HG03175 (cell line): ENCODE results near the gene NOC2L.
A peak's percentile ranks its signal among the peaks of the same experiment; 100 is the strongest.

Source experiments
- ATAC-seq: cut with Tn5 transposase; IDR thresholded peaks from one replicate; pipeline ENCODE4 v1.9.1; 2021; ENCODE audit warnings: mild to moderate bottlenecking, moderate library complexity; ENCODE audit not compliant: unreplicated experiment

NOC2L gene

DNA sequence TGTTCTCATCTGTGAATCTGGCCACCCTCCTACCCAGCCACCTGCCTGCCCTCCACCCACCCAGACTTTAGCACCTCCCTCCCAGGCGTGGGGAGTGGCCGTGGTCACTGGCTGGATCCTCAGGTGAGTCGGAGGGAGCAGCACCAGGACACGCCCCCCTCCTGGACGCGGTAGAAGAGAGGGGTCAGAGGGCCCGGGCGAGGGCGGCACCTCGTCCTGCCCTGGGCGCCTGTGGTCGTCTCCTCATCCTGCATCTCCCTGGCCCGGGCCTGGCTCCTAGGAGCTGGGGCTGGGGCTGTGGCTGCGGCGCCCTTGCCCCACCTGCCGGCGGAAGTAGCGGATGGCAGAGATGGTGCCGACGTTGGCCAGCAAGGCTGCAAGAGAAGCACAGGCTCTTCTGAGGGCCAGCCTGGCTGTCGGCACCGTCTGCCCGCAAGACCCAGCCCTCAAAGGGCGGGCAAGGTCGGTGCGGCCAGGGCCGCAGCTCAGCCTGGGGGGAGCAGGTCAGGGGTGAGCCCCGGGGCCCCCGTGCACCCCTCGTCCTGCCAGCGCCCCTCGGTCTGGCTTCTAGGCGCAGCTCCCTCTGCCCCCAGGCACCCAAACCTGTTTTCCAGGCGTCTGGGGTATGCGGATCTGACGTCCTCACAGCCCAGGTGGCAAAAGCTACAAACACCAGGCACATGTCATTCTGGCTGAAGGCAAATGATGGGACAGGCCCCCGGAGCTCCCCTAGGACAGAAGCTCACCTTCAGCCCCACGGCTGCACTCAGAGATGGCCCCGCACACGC is 17.0 kb upstream of the NOC2L start:
- peak; percentile 59 for ATAC-seq

DNA sequence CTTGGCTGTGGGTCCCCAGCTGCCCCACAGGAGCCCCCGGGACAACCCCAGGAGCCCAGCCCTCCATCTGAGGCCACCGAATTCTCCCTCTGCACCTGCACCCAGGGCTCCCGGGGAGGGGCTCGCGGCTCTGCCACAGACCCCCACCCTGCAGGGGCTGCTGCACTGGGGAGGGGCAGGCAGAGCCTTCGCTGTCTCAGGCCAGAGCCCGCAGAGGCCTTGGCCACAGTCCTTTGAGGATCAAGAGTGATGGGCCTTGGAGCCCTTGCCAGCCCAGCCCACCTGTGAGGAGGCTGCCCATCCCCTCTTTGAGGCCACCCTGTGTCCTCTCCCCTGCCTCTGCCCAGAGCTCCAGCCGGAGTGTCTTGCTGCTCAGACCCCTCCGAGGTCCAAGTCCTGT is 16.3 kb upstream of the NOC2L start:
- ATAC-seq = no peak

DNA sequence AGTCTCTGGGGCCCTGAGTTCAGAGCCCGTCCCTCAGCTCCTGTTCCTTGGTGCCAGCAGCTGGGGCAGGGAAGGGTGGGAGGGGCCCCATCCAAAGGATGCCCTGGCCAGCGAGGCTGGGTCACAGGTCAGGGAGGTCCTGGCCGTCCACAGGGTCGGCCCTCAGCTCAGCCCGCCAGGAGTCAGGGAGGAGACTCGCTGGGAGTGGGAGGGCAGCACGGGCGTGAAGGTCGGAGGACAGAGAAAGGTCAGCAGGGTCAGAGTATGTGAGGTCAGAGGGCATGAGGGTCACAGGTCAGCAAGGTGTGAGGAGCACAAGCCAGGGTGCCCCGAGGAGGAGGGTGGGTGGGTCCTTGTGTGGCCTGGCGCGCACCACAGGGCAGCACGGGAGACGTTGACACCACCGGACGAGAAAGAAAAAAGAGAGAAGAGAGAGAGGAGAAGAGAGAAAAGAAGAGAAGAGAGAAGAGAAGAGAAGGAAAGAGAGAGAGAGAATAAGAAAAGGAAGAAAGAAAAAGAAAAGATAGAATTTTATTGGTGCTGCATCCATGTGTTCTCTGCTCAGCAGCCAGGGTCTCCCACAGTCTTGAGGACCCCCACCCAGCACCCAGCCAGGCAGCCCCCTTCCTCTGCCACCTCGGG is 15.8 kb upstream of the NOC2L start:
- ATAC-seq = no peak

- ATAC-seq = no peak
Measured at GRCh38 chr1:974293-974640, 15.2 kb upstream of the NOC2L start.

DNA sequence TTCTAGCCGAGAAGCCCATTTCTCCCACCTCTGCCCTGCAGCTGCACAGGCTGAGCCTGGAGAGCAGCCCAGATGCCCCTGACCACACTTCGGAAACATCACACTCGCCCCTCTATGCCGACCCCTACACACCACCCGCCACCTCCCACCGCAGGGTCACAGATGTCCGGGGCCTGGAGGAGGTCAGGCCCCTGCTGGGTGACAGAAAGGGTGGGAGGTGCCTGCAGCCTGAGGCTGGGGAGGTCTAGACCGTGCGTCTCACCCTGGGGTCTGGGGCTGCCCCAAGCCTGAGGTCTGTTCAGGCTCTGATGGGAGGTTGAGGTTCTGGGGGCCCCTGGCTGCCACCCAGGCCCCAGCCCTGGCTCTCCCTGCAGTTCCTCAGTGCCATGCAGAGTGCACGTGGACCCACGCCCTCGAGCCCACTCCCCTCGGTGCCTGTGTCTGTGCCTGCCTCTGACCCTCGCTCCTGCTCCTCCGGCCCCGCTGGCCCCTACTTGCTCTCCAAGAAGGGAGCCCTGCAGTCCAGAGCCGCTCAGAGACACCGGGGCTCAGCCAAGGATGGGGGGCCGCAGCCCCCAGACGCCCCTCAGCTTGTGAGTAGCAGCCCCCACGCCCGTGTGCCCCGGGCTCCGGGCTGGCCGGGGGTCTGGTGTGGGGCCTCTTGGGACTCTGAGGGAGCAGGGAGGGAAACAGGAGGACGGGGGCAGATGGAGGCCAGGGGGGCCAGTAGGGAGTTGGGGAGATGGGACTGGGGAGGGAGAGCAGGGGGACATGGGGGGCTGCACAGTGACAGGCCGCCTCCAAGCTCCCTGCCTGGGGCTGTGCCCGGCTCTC is 14.6 kb upstream of the NOC2L start:
- ATAC-seq = no peak

DNA sequence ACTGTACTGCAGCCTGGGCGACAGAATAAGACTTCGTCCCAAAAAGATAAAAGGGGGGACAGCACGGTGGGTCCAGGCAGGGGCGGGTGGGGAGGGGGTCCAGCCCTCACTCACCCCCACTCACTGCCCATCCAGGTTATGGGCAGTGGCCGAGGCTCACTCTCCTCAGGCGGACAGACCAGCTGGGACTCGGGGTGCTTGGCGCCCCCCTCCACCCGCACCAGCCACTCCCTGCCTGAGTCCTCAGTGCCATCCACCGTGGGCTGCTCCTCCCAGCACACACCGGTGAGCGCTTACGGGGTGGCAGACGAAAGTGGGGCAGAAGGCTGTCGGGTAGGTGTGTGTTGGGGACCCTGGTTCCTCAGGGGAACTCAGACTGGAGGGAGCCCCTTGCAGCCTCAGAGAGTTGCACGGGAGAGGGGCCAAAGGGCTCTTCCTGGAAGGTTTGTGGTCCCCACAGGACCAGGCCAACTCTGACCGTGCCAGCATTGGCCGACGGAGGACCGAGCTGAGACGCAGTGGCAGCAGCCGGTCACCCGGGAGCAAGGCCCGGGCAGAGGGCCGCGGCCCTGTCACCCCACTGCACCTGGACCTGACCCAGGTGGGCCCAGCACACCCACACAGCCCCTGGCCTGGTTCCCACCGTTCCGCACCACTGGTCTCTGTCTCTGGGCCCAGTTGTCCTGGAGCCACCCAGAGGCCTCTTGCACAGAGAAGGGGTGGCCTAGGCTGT is 13.8 kb upstream of the NOC2L start:
- no peak for ATAC-seq

DNA sequence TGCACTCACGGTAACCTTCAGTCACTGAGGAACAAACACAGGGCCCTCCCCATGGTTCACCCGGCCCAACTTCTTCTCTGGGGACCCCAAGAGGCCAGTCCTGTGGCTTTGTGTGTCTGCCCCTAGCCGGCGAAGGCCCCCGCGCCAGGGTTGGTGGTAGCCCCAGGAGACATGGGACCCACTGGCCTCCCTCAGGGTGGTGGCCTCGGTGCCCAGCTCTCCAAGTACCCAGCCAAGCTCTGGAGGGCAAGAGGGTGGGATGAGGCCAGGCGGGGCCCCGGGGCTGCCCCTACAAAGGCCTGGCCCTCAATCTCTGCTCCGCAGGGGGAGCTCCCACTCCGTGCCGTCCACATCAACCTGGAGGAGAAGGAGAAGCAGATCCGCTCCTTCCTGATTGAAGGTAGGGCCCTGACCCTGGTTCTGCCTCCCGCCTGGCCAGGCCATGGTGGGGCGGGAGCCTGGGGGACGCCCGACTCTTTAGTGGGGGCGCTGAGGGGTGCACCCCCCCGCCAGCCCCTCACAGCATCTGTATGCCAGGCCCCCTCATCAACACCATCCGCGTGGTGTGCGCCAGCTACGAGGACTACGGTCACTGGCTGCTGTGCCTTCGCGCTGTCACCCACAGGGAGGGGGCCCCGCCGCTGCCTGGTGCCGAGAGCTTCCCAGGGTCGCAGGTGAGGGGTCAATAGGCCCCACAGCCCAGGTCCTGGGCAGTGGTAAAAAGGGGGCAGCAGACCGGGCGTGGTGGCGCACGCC is 12.9 kb upstream of the NOC2L start:
- ATAC-seq = no peak

- no peak for ATAC-seq
Measured at GRCh38 chr1:970973-971730, 12.1 kb upstream of the NOC2L start.

DNA sequence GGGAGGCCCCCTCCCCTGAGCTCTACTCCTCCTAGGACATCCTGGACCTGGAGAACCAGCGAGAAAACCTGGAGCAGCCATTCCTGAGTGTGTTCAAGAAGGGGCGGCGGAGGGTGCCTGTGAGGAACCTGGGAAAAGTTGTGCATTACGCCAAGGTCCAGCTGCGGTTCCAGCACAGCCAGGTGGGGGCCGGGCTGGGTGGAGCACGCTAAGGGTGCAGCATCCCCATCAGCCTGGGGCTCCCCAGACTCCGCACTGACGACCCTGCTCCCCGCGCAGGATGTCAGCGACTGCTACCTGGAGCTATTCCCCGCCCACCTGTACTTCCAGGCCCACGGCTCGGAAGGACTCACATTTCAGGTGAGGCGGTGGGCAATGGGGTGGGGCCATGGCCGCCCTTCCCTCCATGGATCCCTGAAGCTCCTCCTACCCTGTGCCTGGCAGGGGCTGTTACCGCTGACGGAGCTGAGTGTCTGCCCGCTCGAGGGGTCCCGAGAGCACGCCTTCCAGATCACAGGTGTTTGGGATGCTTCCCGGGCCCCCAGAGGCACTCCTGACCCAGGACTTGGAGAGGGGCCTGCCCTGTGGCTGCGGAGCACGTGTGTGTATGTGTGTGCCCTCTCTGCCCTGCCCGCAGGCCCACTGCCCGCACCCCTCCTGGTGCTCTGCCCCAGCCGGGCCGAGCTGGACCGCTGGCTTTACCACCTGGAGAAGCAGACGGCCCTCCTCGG is 11.4 kb upstream of the NOC2L start:
- no peak for ATAC-seq

GRCh38 chr1:969260-969855 is 10.3 kb upstream of the NOC2L start:
- no peak for ATAC-seq

- ATAC-seq = no peak
Measured at GRCh38 chr1:967466-968343, 8.6 kb upstream of the NOC2L start.

GRCh38 chr1:966704-967300 is 7.7 kb upstream of the NOC2L start:
- ATAC-seq = peak; percentile 57

DNA sequence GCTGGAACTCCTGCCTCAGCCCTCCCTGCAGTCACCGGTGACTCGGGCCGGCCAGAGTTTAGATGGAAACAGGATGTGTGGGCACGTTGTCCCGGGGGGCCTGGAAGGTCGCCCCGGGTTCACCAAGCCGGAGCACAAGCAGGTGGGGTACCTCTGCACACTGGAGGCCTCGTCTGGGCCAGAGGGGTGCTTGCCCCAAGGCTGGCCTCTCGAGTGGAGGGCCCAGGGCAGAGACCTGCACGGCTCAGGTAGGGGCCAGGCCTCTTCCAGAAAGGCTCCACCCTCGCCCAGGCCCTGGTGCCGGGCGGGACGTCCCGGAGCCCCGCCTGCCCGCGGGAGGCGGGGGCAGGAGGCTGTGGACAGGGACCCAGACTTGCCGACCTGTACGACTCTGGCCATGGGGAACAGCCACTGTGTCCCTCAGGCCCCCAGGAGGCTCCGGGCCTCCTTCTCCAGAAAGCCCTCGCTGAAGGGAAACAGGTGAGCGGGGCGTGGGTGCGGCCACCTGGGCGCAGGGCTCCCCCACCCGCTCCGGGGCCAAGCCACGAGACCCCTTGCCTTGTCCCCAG is 7.2 kb upstream of the NOC2L start, which contains the start of gene PLEKHN1:
TSS of gene PLEKHN1 (plus strand) at position 348 of the 569 bp plus-strand sequence. CDS start at position 398, 50 bp downstream.
- peak; percentile 26 for ATAC-seq

GRCh38 chr1:965526-966134 is 6.6 kb upstream of the NOC2L start:
- no peak for ATAC-seq

- ATAC-seq = no peak
Measured at GRCh38 chr1:964691-965525, 5.9 kb upstream of the NOC2L start.
